ENCODE results near the gene SLC38A1. TPM values are rescaled to one million over a fixed set of nuclear protein-coding genes. Genes with fewer than 3 reads are reported as not detected.
A peak's percentile ranks its signal among the peaks of the same experiment; 100 is the strongest.
"Not testable (repeated sequence)": the region's sequence is repeated elsewhere in the genome, so short reads cannot be mapped to it uniquely, and the experiment has no call there.

Gene SLC38A1
- total RNA-seq, 2 donors from 2014 or later: 265 to 277 TPM

GRCh38 chr12:46206471-46206870 lies 62.4 kb downstream of the SLC38A1 start:
- H3K27me3 Mint-ChIP-seq (ENCODE audit: low read depth): no peaks in the 10 kb centered on the region
- DNase-seq: no peak
- H3K27ac Mint-ChIP-seq: peak overlapping the region; percentile 38
- peaks cover 19 to 65% of the 10 kb centered on the region in 2 donors for H3K36me3 Mint-ChIP-seq (ENCODE audit: insufficient read depth in 2 of 2)
- ATAC-seq (replicated peaks in 1 of 2): no peak
- H3K9me3 Mint-ChIP-seq: no peaks in the 10 kb centered on the region
- H3K4me1 Mint-ChIP-seq (ENCODE audit: low read depth): peaks cover 45% of the 10 kb centered on the region
- no peak overlapping the region for H3K4me3 Mint-ChIP-seq

- no peak for ATAC-seq (replicated peaks in 1 of 2)
- H3K4me1 Mint-ChIP-seq (ENCODE audit: low read depth): peaks cover 33% of the 10 kb centered on the region
- no peak overlapping the region for H3K4me3 Mint-ChIP-seq
- DNase-seq: no peak
- H3K27ac Mint-ChIP-seq: peak overlapping the region; percentile 81
- no peaks in the 10 kb centered on the region for H3K27me3 Mint-ChIP-seq (ENCODE audit: low read depth)
- no peaks in the 10 kb centered on the region for H3K9me3 Mint-ChIP-seq
- H3K36me3 Mint-ChIP-seq (ENCODE audit: insufficient read depth in 2 of 2): peaks cover 12 to 69% of the 10 kb centered on the region in 2 donors
Observed at GRCh38 chr12:46205294-46205693, 63.5 kb downstream of the SLC38A1 start.

- H3K27ac Mint-ChIP-seq: no peak overlapping the region
- DNase-seq (no peak), ATAC-seq (replicated peaks in 1 of 2) (no peak)
- H3K36me3 Mint-ChIP-seq (ENCODE audit: insufficient read depth in 2 of 2): peaks cover 24 to 72% of the 10 kb centered on the region in 2 donors
- H3K9me3 Mint-ChIP-seq: no peaks in the 10 kb centered on the region
- H3K27me3 Mint-ChIP-seq (ENCODE audit: low read depth): no peaks in the 10 kb centered on the region
- H3K4me1 Mint-ChIP-seq (ENCODE audit: low read depth): peaks cover 4% of the 10 kb centered on the region
- no peak overlapping the region for H3K4me3 Mint-ChIP-seq
Observed at GRCh38 chr12:46201284-46201789, 67.5 kb downstream of the SLC38A1 start.

GRCh38 chr12:46200551-46200950 lies 68.3 kb downstream of the SLC38A1 start:
- DNase-seq: no peak
- Mint-ChIP-seq H3K4me3 (no peak overlapping the region), H3K27ac (no peak overlapping the region), H3K36me3 (ENCODE audit: insufficient read depth in 2 of 2) (peaks cover 31 to 75% of the 10 kb centered on the region in 2 donors), H3K9me3 (peaks cover 1 to 3% of the 10 kb centered on the region in 2 donors), H3K4me1 (ENCODE audit: low read depth) (no peaks in the 10 kb centered on the region), H3K27me3 (ENCODE audit: low read depth) (no peaks in the 10 kb centered on the region)
- ATAC-seq (replicated peaks in 1 of 2): no peak

GRCh38 chr12:46198913-46199312 lies 69.9 kb downstream of the SLC38A1 start:
- no peak overlapping the region for H3K4me3 Mint-ChIP-seq
- H3K27ac Mint-ChIP-seq: no peak overlapping the region
- DNase-seq: no peak
- peaks cover 10% of the 10 kb centered on the region for H3K4me1 Mint-ChIP-seq (ENCODE audit: low read depth)
- no peak for ATAC-seq (replicated peaks in 1 of 2)
- H3K9me3 Mint-ChIP-seq: peaks cover 8 to 9% of the 10 kb centered on the region in 2 donors
- no peaks in the 10 kb centered on the region for H3K27me3 Mint-ChIP-seq (ENCODE audit: low read depth)
- H3K36me3 Mint-ChIP-seq (ENCODE audit: insufficient read depth in 2 of 2): peaks cover 41 to 80% of the 10 kb centered on the region in 2 donors

GRCh38 chr12:46197883-46198282 lies 71.0 kb downstream of the SLC38A1 start:
- H3K9me3 Mint-ChIP-seq: peaks cover 16 to 18% of the 10 kb centered on the region in 2 donors

GRCh38 chr12:46190533-46190932 lies 78.3 kb downstream of the SLC38A1 start:
- H3K27me3 Mint-ChIP-seq (ENCODE audit: low read depth): not testable (repeated sequence)

More at GRCh38 chr12:46197883-46198282, 71.0 kb downstream of the SLC38A1 start:
- no peaks in the 10 kb centered on the region for H3K27me3 Mint-ChIP-seq (ENCODE audit: low read depth)
- ATAC-seq (replicated peaks in 1 of 2): no peak
- peaks cover 45 to 80% of the 10 kb centered on the region in 2 donors for H3K36me3 Mint-ChIP-seq (ENCODE audit: insufficient read depth in 2 of 2)
- peak overlapping the region; percentile 86 for H3K27ac Mint-ChIP-seq
- peaks cover 15% of the 10 kb centered on the region for H3K4me1 Mint-ChIP-seq (ENCODE audit: low read depth)
- H3K4me3 Mint-ChIP-seq: no peak overlapping the region
- no peak for DNase-seq

GRCh38 chr12:46188170-46188569 lies 80.7 kb downstream of the SLC38A1 start:
- peak overlapping the region; percentile 80 for H3K27ac Mint-ChIP-seq
- no peak overlapping the region for H3K4me3 Mint-ChIP-seq
- no peaks in the 10 kb centered on the region for H3K27me3 Mint-ChIP-seq (ENCODE audit: low read depth)
- H3K4me1 Mint-ChIP-seq (ENCODE audit: low read depth): peaks cover 28% of the 10 kb centered on the region
- no peak for DNase-seq
- H3K36me3 Mint-ChIP-seq (ENCODE audit: insufficient read depth in 2 of 2): peaks cover 25 to 43% of the 10 kb centered on the region in 2 donors
- no peak for ATAC-seq (replicated peaks in 1 of 2)
- peaks cover 16 to 21% of the 10 kb centered on the region in 2 donors for H3K9me3 Mint-ChIP-seq

More at GRCh38 chr12:46190533-46190932, 78.3 kb downstream of the SLC38A1 start:
- Mint-ChIP-seq H3K9me3 (peaks cover 29 to 31% of the 10 kb centered on the region in 2 donors), H3K27ac (peak overlapping the region; percentile 87), H3K36me3 (ENCODE audit: insufficient read depth in 2 of 2) (peaks cover 41 to 65% of the 10 kb centered on the region in 2 donors), H3K4me1 (ENCODE audit: low read depth) (peaks cover 35% of the 10 kb centered on the region)
- DNase-seq; ATAC-seq (replicated peaks in 1 of 2); H3K4me3 Mint-ChIP-seq: not testable (repeated sequence)

- ATAC-seq (replicated peaks in 1 of 2) (peak; percentile 20 to 25), DNase-seq (no peak)
- peaks cover 22% of the 10 kb centered on the region for H3K4me1 Mint-ChIP-seq (ENCODE audit: low read depth)
- no peaks in the 10 kb centered on the region for H3K27me3 Mint-ChIP-seq (ENCODE audit: low read depth)
- H3K4me3 Mint-ChIP-seq: no peak overlapping the region
- H3K36me3 Mint-ChIP-seq (ENCODE audit: insufficient read depth in 2 of 2): peaks cover 19 to 32% of the 10 kb centered on the region in 2 donors
- peak overlapping the region; percentile 80 for H3K27ac Mint-ChIP-seq
- H3K9me3 Mint-ChIP-seq: peaks cover 10 to 13% of the 10 kb centered on the region in 2 donors
Observed at GRCh38 chr12:46187023-46187422, 81.8 kb downstream of the SLC38A1 start.

- Mint-ChIP-seq H3K27ac (peak overlapping the region; percentile 60), H3K27me3 (ENCODE audit: low read depth) (no peaks in the 10 kb centered on the region), H3K36me3 (ENCODE audit: insufficient read depth in 2 of 2) (peaks cover 11 to 22% of the 10 kb centered on the region in 2 donors), H3K4me3 (no peak overlapping the region), H3K9me3 (peaks cover 3 to 8% of the 10 kb centered on the region in 2 donors), H3K4me1 (ENCODE audit: low read depth) (peaks cover 27% of the 10 kb centered on the region)
- ATAC-seq (replicated peaks in 1 of 2): no peak
- no peak for DNase-seq
Observed at GRCh38 chr12:46186088-46186487, 82.8 kb downstream of the SLC38A1 start.

- Mint-ChIP-seq H3K27me3 (ENCODE audit: low read depth) (no peaks in the 10 kb centered on the region), H3K9me3 (peaks cover 0 to 6% of the 10 kb centered on the region in 2 donors), H3K36me3 (ENCODE audit: insufficient read depth in 2 of 2) (peaks cover 8 to 18% of the 10 kb centered on the region in 2 donors), H3K4me3 (no peak overlapping the region), H3K27ac (peak overlapping the region; percentile 60), H3K4me1 (ENCODE audit: low read depth) (peaks cover 31% of the 10 kb centered on the region)
- DNase-seq (no peak), ATAC-seq (replicated peaks in 1 of 2) (peak; percentile 7 to 12)
Observed at GRCh38 chr12:46185686-46186085, 83.2 kb downstream of the SLC38A1 start.

GRCh38 chr12:46184798-46185595 lies 83.8 kb downstream of the SLC38A1 start:
- Mint-ChIP-seq H3K9me3 (peaks cover 0 to under 1% of the 10 kb centered on the region in 2 donors), H3K36me3 (ENCODE audit: insufficient read depth in 2 of 2) (peaks cover 3 to 11% of the 10 kb centered on the region in 2 donors), H3K4me3 (no peak overlapping the region), H3K27me3 (ENCODE audit: low read depth) (no peaks in the 10 kb centered on the region), H3K4me1 (ENCODE audit: low read depth) (peaks cover 38% of the 10 kb centered on the region), H3K27ac (peak overlapping the region; percentile 83)
- DNase-seq (no peak), ATAC-seq (replicated peaks in 1 of 2) (peak; percentile 13 to 16)

GRCh38 chr12:46183112-46183511 lies 85.7 kb downstream of the SLC38A1 start:
- peak overlapping the region; percentile 17 for H3K27ac Mint-ChIP-seq
- peaks cover 49% of the 10 kb centered on the region for H3K4me1 Mint-ChIP-seq (ENCODE audit: low read depth)
- H3K4me3 Mint-ChIP-seq: no peak overlapping the region
- DNase-seq: no peak
- no peaks in the 10 kb centered on the region for H3K9me3 Mint-ChIP-seq
- ATAC-seq (replicated peaks in 1 of 2): no peak
- no peaks in the 10 kb centered on the region for H3K27me3 Mint-ChIP-seq (ENCODE audit: low read depth)
- peaks cover 0 to 5% of the 10 kb centered on the region in 2 donors for H3K36me3 Mint-ChIP-seq (ENCODE audit: insufficient read depth in 2 of 2)
